Keratinocyte (primary cell): ENCODE measurements around the gene LEO1. TPM values are rescaled to one million over a fixed set of nuclear protein-coding genes. Genes with fewer than 3 reads are reported as not detected.

Experiments
- DNase-seq: peaks from one replicate; pipeline ENCODE4 v3.0.0-alpha.2; 2011; ENCODE audit warnings: low read depth, missing footprints, low spot score
- FAIRE-seq: peaks from 2 replicates; lab custom pipeline; 2011; peaks lifted over from hg19 to GRCh38; lab: Jason Lieb, UNC
- H2AFZ ChIP-seq: 2 replicates; pipeline ENCODE4 v1.6.0; 2012; ENCODE audit warnings: low read length, control low read depth, inconsistent platforms; ENCODE audit not compliant: control insufficient read depth
- H3K27ac ChIP-seq: 2 replicates; pipeline ENCODE4 v1.5.1; 2011; ENCODE audit warnings: low read length; ENCODE audit not compliant: control insufficient read depth, insufficient read depth
- H3K27me3 ChIP-seq: 3 replicates; pipeline ENCODE4 v1.6.0; 2011; ENCODE audit warnings: low read length; ENCODE audit not compliant: control insufficient read depth, insufficient read depth; ENCODE audit errors: extremely low read depth
- H3K36me3 ChIP-seq, 2 experiments: 2 replicates in 1 of 2; 3 replicates in 1 of 2; pipeline ENCODE4 v1.5.1; 2011; ENCODE audit warnings: low read length in 2 of 2, mild to moderate bottlenecking in 1 of 2; ENCODE audit not compliant: control insufficient read depth in 2 of 2, insufficient read depth in 2 of 2; ENCODE audit errors: extremely low read depth in 1 of 2
- H3K4me1 ChIP-seq: 3 replicates; pipeline ENCODE4 v1.5.1; 2011; ENCODE audit warnings: low read length; ENCODE audit not compliant: control insufficient read depth, insufficient read depth; ENCODE audit errors: extremely low read depth
- H3K4me2 ChIP-seq: 3 replicates; pipeline ENCODE4 v1.6.0; 2011; ENCODE audit warnings: low read depth, low read length; ENCODE audit not compliant: control insufficient read depth, insufficient read depth; ENCODE audit errors: extremely low read depth
- H3K4me3 ChIP-seq, 3 experiments: fragments of 200-600 bp in 1 of 3; sonication (generic) in 1 of 3; 2 replicates in 2 of 3; 3 replicates in 1 of 3; pipeline ENCODE4 v1.5.1; 2011 to 2016; ENCODE audit warnings: low read length in 3 of 3, mild to moderate bottlenecking in 3 of 3, control low read depth in 2 of 3, inconsistent platforms in 1 of 3, low read depth in 1 of 3, mixed read lengths in 1 of 3, mixed run types in 1 of 3, moderate library complexity in 1 of 3; ENCODE audit not compliant: control insufficient read depth in 2 of 3, insufficient read depth in 2 of 3; ENCODE audit errors: extremely low read depth in 1 of 3
- H3K79me2 ChIP-seq: 2 replicates; pipeline ENCODE4 v1.6.0; 2012; ENCODE audit warnings: low read length; ENCODE audit not compliant: control insufficient read depth, insufficient read depth
- H3K9ac ChIP-seq: 3 replicates; pipeline ENCODE4 v1.6.0; 2011; ENCODE audit warnings: low read length; ENCODE audit not compliant: control insufficient read depth, insufficient read depth; ENCODE audit errors: extremely low read depth
- H3K9me1 ChIP-seq: 3 replicates; pipeline ENCODE4 v1.6.0; 2011; ENCODE audit warnings: low read length; ENCODE audit not compliant: control insufficient read depth, insufficient read depth; ENCODE audit errors: extremely low read depth
- H3K9me3 ChIP-seq: 2 replicates; pipeline ENCODE4 v1.5.1; 2012; ENCODE audit warnings: low read depth, low read length; ENCODE audit not compliant: control insufficient read depth
- H4K20me1 ChIP-seq: 3 replicates; pipeline ENCODE4 v1.6.0; 2011; ENCODE audit warnings: low read length; ENCODE audit not compliant: control insufficient read depth, insufficient read depth; ENCODE audit errors: extremely low read depth
- CTCF ChIP-seq, 3 experiments: IDR thresholded peaks in 1 of 3; conservative IDR thresholded peaks in 1 of 3; optimal IDR thresholded peaks in 1 of 3; 2 replicates in 2 of 3; 3 replicates in 1 of 3; pipeline versions ENCODE3 to v1.5.1; 2011; ENCODE audit warnings: low read length in 3 of 3, mild to moderate bottlenecking in 3 of 3, moderate library complexity in 2 of 3, control low read depth in 1 of 3, inconsistent platforms in 1 of 3; ENCODE audit not compliant: insufficient read depth in 2 of 3; ENCODE audit errors: extremely low read depth in 1 of 3
- EZH2 ChIP-seq: IDR thresholded peaks from one replicate; pipeline ENCODE4 v1.6.1; 2012; ENCODE audit warnings: inconsistent platforms, mild to moderate bottlenecking, low read length, moderate library complexity
- dilution Hi-C: fragments of 300-500 bp; cut with MboI; formaldehyde crosslinking; loops from one replicate; pipeline ENCODE4 v1.7.0; 2020; ENCODE audit warnings: low sequenced_read_pairs; ENCODE audit not compliant: extremely low pct_ligation_motif_present
- polyA plus RNA-seq, 5 experiments: library from polyadenylated mRNA; depleted of rRNA in 3 of 5; stranded (reverse) in 3 of 5; stranded (forward) in 1 of 5; unstranded in 1 of 5; fragments of >200 nt; gene quantifications; 1 replicate in 1 of 5; 2 replicates in 3 of 5; 3 replicates in 1 of 5; pipeline versions ENCODE4 v1.2.1 to v1.2.3, GENCODE V29; 2011 to 2012; ENCODE audit warnings: missing spikeins in 2 of 5, low read depth in 1 of 5, low replicate concordance in 1 of 5

LEO1 gene
- polyA plus RNA-seq, 1 donor (not counting 4 experiments of a cell fraction or from before 2014, with no cell fraction given) = 12.5 TPM

- no peak for TF ChIP-seq CTCF (optimal IDR thresholded peaks at IDR 0.05 in 1 of 3, IDR thresholded peaks at IDR 0.05 in 1 of 3, conservative IDR thresholded peaks at IDR 0.05 in 1 of 3; ENCODE audit: extremely low read depth in 1 of 3, insufficient read depth in 2 of 3, low read length in 3 of 3)
- no peak for TF ChIP-seq EZH2
- no peaks in the 10 kb centered on the region for H3K27me3 ChIP-seq
- H3K4me2 ChIP-seq = no peak overlapping the region
- no peaks in the 10 kb centered on the region for H3K9me1 ChIP-seq
- no peak overlapping the region for H3K27ac ChIP-seq
- H2AFZ ChIP-seq = no peak overlapping the region
- H3K4me3 ChIP-seq = no peak overlapping the region
- peaks cover 25% of the 10 kb centered on the region for H3K79me2 ChIP-seq
- H3K36me3 ChIP-seq = peaks cover 27 to 54% of the 10 kb centered on the region in 2 experiments
- DNase-seq (no peak), FAIRE-seq (no peak)
- H3K9ac ChIP-seq = no peak overlapping the region
- no peaks in the 10 kb centered on the region for H3K9me3 ChIP-seq
- H4K20me1 ChIP-seq = peaks cover 13% of the 10 kb centered on the region
- dilution Hi-C loops = no loop called here
- H3K4me1 ChIP-seq = peaks cover 4% of the 10 kb centered on the region
Measured at GRCh38 chr15:51904931-51905330, 66.6 kb downstream of the LEO1 start.

- peaks cover 29 to 54% of the 10 kb centered on the region in 2 experiments for H3K36me3 ChIP-seq
- no peak overlapping the region for H3K27ac ChIP-seq
- H3K9ac ChIP-seq = no peak overlapping the region
- no peaks in the 10 kb centered on the region for H3K27me3 ChIP-seq
- no peak for DNase-seq
- H3K9me3 ChIP-seq = no peaks in the 10 kb centered on the region
- H3K79me2 ChIP-seq = peaks cover 25% of the 10 kb centered on the region
- dilution Hi-C loops = no loop called here
- TF ChIP-seq EZH2 (no peak), CTCF (optimal IDR thresholded peaks at IDR 0.05 in 1 of 3, IDR thresholded peaks at IDR 0.05 in 1 of 3, conservative IDR thresholded peaks at IDR 0.05 in 1 of 3; ENCODE audit: extremely low read depth in 1 of 3, insufficient read depth in 2 of 3, low read length in 3 of 3) (no peak)
- H4K20me1 ChIP-seq = peaks cover 13% of the 10 kb centered on the region
- FAIRE-seq = no peak
- H3K9me1 ChIP-seq = no peaks in the 10 kb centered on the region
- H3K4me1 ChIP-seq = peaks cover 4% of the 10 kb centered on the region
- no peak overlapping the region for H3K4me2 ChIP-seq
- no peak overlapping the region for H2AFZ ChIP-seq
- H3K4me3 ChIP-seq = no peak overlapping the region
Measured at GRCh38 chr15:51904421-51904820, 67.2 kb downstream of the LEO1 start.
